GM06990 (cell line): ENCODE data around the gene ZNF77.

Experiments
- DNase-seq: peaks from one replicate; pipeline ENCODE4 v3.0.0-alpha.2; 2011; ENCODE audit not compliant: insufficient read length; ENCODE audit errors: extremely low read depth
- H3K27me3 ChIP-seq: replicated peaks from 2 replicates; pipeline ENCODE4 v1.6.0; 2011; ENCODE audit warnings: low read length; ENCODE audit not compliant: control insufficient read depth, insufficient read depth
- H3K36me3 ChIP-seq: 2 replicates; pipeline ENCODE4 v1.5.1; 2011; ENCODE audit warnings: low read length; ENCODE audit not compliant: control insufficient read depth, insufficient read depth
- H3K4me3 ChIP-seq: replicated peaks from 2 replicates; pipeline ENCODE4 v1.5.1; 2011; ENCODE audit warnings: low read depth, mild to moderate bottlenecking, control low read depth, low read length
- CTCF ChIP-seq: IDR thresholded peaks from 2 replicates; pipeline ENCODE4 v1.5.1; 2011; ENCODE audit warnings: low read length, control low read depth, mild to moderate bottlenecking, inconsistent platforms; ENCODE audit not compliant: insufficient read depth, poor library complexity, severe bottlenecking

ZNF77 gene

DNA sequence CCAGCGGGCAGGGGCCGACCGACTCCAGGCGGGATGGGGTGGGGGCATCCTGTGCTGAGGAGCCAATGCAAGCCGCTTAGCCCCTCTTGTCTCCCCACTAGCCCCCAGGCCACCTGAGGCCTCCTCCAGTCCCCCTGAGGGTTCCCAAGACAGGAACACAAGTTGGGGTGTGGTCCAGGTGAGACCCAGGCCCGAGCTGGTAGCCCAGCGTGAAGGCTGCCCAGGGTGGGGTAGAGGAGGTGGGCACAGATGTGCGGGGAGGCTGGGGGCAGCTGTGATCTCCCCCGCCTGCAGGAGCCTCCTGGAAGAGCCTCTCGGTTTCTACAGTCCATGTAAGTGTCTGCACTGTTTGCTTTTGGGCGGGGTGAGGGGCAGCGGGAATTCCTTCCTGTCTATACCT is 43.0 kb upstream of the ZNF77 start:
- no peak overlapping the region for H3K4me3 ChIP-seq
- DNase-seq, result no peak
- H3K27me3 ChIP-seq, result no peaks in the 10 kb centered on the region
- H3K36me3 ChIP-seq, result no peaks in the 10 kb centered on the region
- TF ChIP-seq CTCF, result no peak

DNA sequence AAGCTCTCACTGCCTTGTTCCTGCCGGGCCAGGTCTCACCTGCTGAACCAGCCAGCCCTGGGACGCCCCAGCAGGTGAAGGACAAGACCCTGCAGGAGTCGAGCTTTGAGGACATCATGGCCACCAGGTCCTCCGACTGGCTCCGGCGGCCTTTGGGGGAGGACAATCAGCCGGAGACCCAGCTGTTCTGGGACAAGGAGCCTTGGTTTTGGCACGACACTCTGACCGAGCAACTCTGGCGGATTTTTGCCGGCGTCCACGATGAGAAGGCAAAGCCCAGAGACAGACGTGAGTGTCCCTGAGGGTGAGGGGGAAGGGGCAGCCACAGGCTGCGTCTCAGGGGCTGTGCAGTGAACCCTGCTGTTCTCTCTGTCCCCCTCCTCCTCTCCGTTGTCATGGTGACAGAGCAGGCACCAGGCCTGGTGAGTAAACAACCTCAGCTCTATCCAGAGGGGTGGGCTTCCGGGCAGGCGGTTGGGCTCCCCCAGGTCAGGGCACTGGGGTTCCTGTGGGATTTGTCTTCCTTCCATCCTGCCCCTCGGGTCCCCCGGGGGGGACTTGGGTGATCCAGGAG is 42.3 kb upstream of the ZNF77 start:
- no peak overlapping the region for H3K4me3 ChIP-seq
- TF ChIP-seq CTCF, result no peak
- H3K36me3 ChIP-seq, result no peaks in the 10 kb centered on the region
- no peaks in the 10 kb centered on the region for H3K27me3 ChIP-seq
- DNase-seq, result no peak

GRCh38 chr19:2984215-2984528 is 39.4 kb upstream of the ZNF77 start:
- no peak for DNase-seq
- Histone ChIP-seq H3K36me3 (no peaks in the 10 kb centered on the region), H3K27me3 (no peaks in the 10 kb centered on the region), H3K4me3 (peak overlapping the region; percentile 32)
- TF ChIP-seq CTCF, result no peak

DNA sequence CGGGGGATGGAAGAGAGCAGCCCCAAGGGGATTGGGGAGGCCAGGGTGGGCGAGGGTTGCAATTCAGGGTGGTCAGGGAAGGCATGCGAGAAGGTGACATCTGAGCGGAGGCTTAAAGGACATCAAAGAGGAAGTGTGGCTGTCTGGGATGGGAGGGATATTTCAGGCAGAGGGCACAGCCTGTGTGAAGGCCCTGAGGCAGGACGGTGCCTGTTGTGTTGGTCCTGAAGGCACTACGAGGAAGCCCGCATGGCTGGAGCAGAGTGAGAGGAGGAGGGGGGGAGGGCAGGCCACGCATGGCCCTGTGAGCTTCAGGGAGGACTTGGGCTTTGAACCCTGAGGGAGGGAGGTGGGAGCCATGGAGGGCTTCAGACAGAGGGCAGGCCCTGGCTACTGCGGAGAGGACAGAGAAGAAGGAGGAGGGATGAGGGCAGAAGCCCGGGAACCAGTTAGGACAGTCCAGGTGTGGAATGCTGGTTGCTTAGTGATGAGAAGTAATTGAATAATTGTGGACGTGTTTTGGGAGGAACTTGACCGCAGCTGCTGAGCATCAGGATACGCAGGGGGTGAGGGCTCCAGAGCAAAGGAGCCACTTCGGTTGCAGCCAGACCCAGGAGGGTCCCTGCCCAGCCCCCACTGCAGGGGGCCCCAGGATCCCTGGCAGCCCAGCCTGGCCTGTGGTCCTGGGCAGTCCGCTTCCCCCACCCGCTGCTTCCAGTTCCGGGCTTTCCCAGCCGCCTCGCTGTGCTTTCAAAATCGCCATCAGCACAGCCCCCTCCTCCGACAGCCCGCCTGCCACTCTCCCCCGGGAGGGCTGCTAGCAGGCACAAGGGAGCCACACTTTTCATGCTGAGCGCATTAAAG is 38.8 kb upstream of the ZNF77 start:
- no peaks in the 10 kb centered on the region for H3K27me3 ChIP-seq
- no peaks in the 10 kb centered on the region for H3K36me3 ChIP-seq
- no peak for DNase-seq
- peak overlapping the region; percentile 32 for H3K4me3 ChIP-seq
- TF ChIP-seq CTCF, result no peak

GRCh38 chr19:2982983-2983350 is 38.2 kb upstream of the ZNF77 start:
- H3K36me3 ChIP-seq, result no peaks in the 10 kb centered on the region
- no peaks in the 10 kb centered on the region for H3K27me3 ChIP-seq
- no peak overlapping the region for H3K4me3 ChIP-seq
- no peak for TF ChIP-seq CTCF
- DNase-seq, result no peak
